Measurements from ENCODE around the gene RPL39L.

- TF ChIP-seq ZNF121 (tag by site-specific recombination; IDR thresholded peaks at IDR 0.05) (no peak), PRDM1 (tag by site-specific recombination; IDR thresholded peaks at IDR 0.05) (no peak), ZNF148 (tag by site-specific recombination; IDR thresholded peaks at IDR 0.05; ENCODE audit: borderline replicate concordance) (no peak), ZNF549 (tag by site-specific recombination; IDR thresholded peaks at IDR 0.05) (no peak), ZNF670 (tag by site-specific recombination; IDR thresholded peaks at IDR 0.05; ENCODE audit: low read depth) (no peak), ZFP3 (tag by site-specific recombination; IDR thresholded peaks at IDR 0.05; ENCODE audit: low read depth) (no peak)
Observed at GRCh38 chr3:187088701-187089100, 50.6 kb downstream of the RPL39L start.
